ENCODE results near the gene SMIM11. TPM values are rescaled to one million over a fixed set of nuclear protein-coding genes. Genes with fewer than 3 reads are reported as not detected.

SMIM11 gene
- total and polyA plus RNA-seq, 2 experiments from 2014 or later = 3.5 to 8.9 TPM

- Histone ChIP-seq H4K20me1 (replicated peaks; ENCODE audit: insufficient read depth) (no peaks in the 10 kb centered on the region), H3K36me3 (ENCODE audit: insufficient read depth) (no peaks in the 10 kb centered on the region), H3K27ac (ENCODE audit: low read depth) (no peak overlapping the region), H3K4me3 (no peak overlapping the region), H2AFZ (no peak overlapping the region), H3K4me2 (no peak overlapping the region), H3F3A (replicated peaks; ENCODE audit: low read depth) (0 out of 2 replicates have a peak, but pooled peaks cover 2% of the 10 kb centered on the region), H3K79me2 (replicated peaks; ENCODE audit: insufficient read depth) (no peaks in the 10 kb centered on the region), H3K4me1 (ENCODE audit: insufficient read depth) (no peaks in the 10 kb centered on the region), H3K9me2 (ENCODE audit: insufficient read depth) (no peaks in the 10 kb centered on the region), H3K27me3 (ENCODE audit: insufficient read depth) (no peaks in the 10 kb centered on the region)
- Mint-ChIP-seq H3K4me3 (no peak overlapping the region), H3K27me3 (ENCODE audit: insufficient read depth, low read depth, poor library complexity) (peaks cover 6% of the 10 kb centered on the region), H3K36me3 (ENCODE audit: low read depth) (no peaks in the 10 kb centered on the region), H3K9me3 (peaks cover 6% of the 10 kb centered on the region; the same call in 1 of the 3 replicates), H3K4me1 (no peaks in the 10 kb centered on the region; the same call in 1 of the 3 replicates), H3K27ac (no peak overlapping the region)
- DNase-seq (ENCODE audit: low spot score) = no peak
- no peak for ATAC-seq
- no peak for TF ChIP-seq JUNB (IDR thresholded peaks at IDR 0.05; ENCODE audit: unreplicated experiment)
- no peak for TF ChIP-seq POLR2AphosphoS5 (IDR thresholded peaks at IDR 0.05; ENCODE audit: low read depth)
- no peak for TF ChIP-seq EZH2phosphoT487 (IDR thresholded peaks at IDR 0.05; ENCODE audit: unreplicated experiment)
- no peak for TF ChIP-seq ZNF462 (CRISPR knock-in tag; IDR thresholded peaks at IDR 0.05)
- TF ChIP-seq NANOG (IDR thresholded peaks at IDR 0.05; ENCODE audit: borderline replicate concordance) = no peak
- no peak for TF ChIP-seq REST (IDR thresholded peaks at IDR 0.05; ENCODE audit: unreplicated experiment)
- TF ChIP-seq ZNF331 (CRISPR knock-in tag; IDR thresholded peaks at IDR 0.05; ENCODE audit: low read depth) = no peak
- no peak for TF ChIP-seq STAT1 (IDR thresholded peaks at IDR 0.05; ENCODE audit: unreplicated experiment)
Observed at GRCh38 chr21:34348890-34349519, 26.3 kb upstream of the SMIM11 start.
